GM19035 (cell line): ENCODE data around the gene SYNM.

Experiments
- ATAC-seq: cut with Tn5 transposase; IDR thresholded peaks from one replicate; pipeline ENCODE4 v1.9.1; 2021; ENCODE audit not compliant: unreplicated experiment

The SYNM gene

GRCh38 chr15:99165020-99165790 lies 60.3 kb downstream of the SYNM start:
- no peak for ATAC-seq

- ATAC-seq: no peak
Measured at GRCh38 chr15:99165956-99166689, 61.2 kb downstream of the SYNM start.

DNA sequence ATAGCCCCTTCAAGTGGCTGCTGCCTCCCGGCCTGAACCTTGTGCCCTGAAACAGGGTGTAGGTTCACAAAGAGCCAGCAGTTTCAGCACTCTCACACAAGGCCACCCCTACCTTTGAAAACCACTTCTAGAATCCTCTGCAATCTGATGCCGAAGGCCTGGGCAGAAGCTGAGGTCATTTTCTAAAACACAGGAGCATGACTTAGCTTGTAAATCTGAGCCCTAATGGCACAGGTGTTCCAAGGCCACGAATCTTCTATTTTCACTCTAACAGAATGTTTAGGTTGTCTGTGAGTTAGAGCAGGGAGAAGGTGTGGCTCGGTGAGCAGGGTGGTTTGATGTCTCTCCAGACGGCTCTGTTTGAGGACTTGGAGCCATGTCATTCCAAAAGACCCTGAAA lies 62.3 kb downstream of the SYNM start:
- no peak for ATAC-seq

GRCh38 chr15:99167640-99168039 lies 62.8 kb downstream of the SYNM start:
- no peak for ATAC-seq

- ATAC-seq: no peak
Measured at GRCh38 chr15:99168601-99169580, 64.0 kb downstream of the SYNM start.

DNA sequence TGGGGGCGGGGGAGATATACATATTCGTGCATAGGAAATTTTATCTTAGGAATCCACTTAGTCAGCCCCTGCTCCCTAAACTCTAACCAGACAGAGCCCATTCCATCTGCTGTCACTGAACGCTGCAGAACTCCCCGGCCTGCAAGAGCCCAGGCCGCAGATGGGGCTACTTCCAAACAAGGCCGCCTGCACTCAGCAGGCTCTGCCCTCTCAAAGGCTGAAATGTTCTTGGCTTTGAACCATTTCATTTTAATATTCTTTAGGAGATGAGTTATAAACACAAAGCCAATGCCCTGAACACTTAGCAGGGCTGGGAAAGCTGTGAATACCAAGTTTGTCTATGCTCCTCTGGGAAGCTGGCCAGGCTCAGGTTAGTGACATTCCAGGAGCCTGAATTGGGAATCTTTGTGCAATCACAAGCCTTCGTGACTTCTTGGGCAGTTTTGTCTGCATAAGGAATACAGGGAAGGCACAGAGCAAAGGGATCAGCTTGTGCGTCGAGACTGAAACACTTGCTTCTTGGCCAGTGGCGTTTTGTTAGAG lies 65.0 kb downstream of the SYNM start:
- no peak for ATAC-seq

GRCh38 chr15:99170476-99171065 lies 65.7 kb downstream of the SYNM start:
- no peak for ATAC-seq

DNA sequence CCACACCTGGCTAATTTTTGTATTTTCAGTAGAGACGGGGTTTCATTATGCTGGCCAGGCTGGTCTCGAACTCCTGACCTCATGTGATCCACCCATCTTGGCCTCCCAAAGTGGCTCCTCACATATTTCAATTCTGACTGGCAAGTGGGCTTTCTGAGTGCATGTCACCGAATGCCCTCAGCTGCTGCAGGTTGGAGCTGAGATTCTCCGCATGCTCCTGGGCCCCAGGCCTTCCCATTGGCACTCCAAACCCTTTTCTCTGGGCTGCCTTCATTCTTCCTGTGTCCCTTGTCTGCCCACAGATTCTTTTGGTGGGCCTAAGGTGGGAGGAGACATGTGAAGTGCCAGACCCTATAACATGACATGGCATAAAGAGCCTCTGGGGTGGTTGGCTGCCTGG lies 67.3 kb downstream of the SYNM start:
- ATAC-seq: no peak

GRCh38 chr15:99172989-99173388 lies 68.1 kb downstream of the SYNM start:
- no peak for ATAC-seq

GRCh38 chr15:99174567-99175395 lies 69.9 kb downstream of the SYNM start:
- ATAC-seq: no peak

DNA sequence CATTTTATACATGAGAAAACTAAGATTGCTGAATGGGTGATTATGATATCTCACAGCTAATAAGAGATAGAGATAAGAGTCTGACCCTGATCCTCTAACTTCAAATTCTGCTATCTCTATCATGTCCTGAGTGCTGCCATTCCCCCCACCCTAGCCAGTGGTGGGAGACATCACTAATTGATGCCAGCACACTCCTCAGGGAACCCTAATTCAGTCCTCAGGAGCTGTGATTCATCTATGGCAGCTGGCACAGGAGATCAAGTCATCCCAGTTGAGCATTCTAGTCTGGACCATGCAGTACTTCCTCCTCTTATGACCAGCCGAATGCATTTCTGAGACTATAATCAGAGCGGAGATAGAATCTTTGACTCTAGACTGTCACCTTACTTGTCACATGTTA lies 71.9 kb downstream of the SYNM start:
- ATAC-seq: no peak

GRCh38 chr15:99177679-99178078 lies 72.8 kb downstream of the SYNM start:
- no peak for ATAC-seq

DNA sequence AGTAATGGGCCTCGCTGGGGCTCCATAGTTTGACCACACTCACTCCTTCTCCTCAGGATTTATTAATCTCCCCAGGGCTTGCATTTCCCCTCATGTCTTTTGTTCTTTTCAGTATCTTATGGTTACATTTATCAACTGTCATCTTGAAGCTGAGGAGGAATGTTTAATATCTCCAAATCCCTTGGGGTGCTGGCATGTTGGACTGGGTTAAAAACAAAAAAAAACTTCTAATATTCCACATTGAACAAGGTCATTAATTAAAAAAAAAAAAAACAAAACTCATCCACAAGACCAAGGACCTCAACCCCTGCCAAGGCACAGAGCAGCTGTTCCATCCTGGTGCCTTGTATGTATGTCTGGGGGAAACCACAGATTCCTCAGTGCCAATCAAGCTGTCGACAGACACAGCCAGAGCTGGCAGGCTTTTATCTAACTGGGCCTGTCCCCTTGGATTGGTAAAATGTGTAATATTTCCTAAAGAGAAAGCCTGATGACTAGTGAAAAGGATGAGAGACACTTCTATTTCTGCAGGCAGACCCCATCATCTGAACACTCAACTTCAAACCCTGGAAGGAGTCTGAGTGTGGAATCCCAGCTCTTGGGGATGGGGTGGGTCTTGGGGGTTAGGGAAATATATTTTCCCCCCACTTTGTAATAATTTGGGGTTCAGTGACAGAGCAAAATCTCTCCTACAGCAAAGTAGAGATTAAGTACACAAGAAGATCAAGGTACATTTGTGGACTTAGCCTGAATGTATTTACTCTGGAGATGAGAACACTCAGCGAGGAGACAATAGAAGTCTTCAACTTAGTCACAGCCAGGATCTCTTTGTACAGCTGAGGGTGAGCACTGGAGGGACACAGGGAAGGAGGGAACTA lies 75.4 kb downstream of the SYNM start:
- no peak for ATAC-seq

- ATAC-seq: no peak
Measured at GRCh38 chr15:99180964-99181306, 76.1 kb downstream of the SYNM start.

DNA sequence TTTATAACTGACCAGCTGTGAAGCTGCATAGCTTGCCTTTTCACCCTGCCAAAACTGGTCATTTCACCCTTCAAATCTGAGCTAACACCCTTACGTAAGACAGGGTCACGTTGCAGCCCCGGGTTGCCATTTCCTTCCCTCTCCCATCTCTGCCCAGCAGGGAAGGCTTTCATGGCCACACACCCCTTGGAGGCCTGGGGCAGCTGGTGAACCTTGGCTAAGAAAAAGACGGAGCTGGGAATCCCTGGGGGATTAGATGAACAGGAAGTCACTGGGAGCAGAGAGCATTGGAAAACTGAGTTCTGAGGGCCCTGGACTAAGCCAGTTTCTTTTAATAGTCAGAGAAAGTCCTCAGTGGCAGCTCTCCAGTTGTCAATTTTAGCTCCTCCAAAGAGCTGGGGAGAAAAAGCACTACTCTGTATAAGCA lies 76.7 kb downstream of the SYNM start:
- ATAC-seq: no peak

DNA sequence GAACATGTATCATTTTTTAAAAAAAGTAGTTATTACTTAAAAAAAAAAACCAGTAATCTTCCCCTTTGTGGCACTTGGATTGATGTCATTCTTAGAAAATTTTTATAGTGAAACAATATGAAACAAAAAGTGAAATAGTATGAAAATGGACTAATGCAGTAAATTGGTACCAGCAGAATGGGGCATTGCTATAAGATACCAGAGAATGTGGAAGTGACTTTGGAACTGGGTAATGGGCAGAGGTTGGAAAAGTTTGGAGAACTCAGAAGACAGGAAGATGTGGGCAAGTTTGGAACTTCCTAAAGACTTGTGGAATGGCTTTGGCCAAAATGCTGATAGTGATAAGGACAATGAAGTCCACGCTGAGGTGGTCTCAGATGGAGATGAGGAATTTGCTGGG lies 77.9 kb downstream of the SYNM start:
- no peak for ATAC-seq
